B cell (primary cell): ENCODE results near the gene ATG4B. TPM values are rescaled to one million over a fixed set of nuclear protein-coding genes. Genes with fewer than 3 reads are reported as not detected.
A peak's percentile ranks its signal among the peaks of the same experiment; 100 is the strongest.
"Not testable (repeated sequence)": the region's sequence is repeated elsewhere in the genome, so short reads cannot be mapped to it uniquely, and the experiment has no call there.

Experiments
- ATAC-seq: fragments of 200-7000 bp; cut with Tn5 transposase; one replicate; pipeline ENCODE4 v1.10.0; 2021; ENCODE audit warnings: low read depth, mild to moderate bottlenecking, moderate number of reproducible peaks, moderate library complexity
- CTCF ChIA-PET: fragments of 350-600 bp; sonication (Branson Sonifier 250); formaldehyde crosslinking; loops from one replicate; lab custom pipeline; 2021; ENCODE audit warnings: antibody characterized with exemption, inconsistent platforms; lab: Charles Lee
- POLR2A ChIA-PET: fragments of 350-600 bp; sonication (Branson Sonifier 250); formaldehyde crosslinking; loops from one replicate; lab custom pipeline; 2021; ENCODE audit warnings: antibody characterized with exemption; lab: Charles Lee
- DNase-seq: peaks from one replicate; pipeline ENCODE4 v3.0.0; 2013
- H2AFZ ChIP-seq: 2 replicates; pipeline ENCODE4 v1.6.1; 2012; ENCODE audit warnings: mild to moderate bottlenecking, low read depth, low read length; ENCODE audit not compliant: insufficient read depth, poor library complexity, severe bottlenecking
- H3K27ac ChIP-seq, 2 donors: 1 replicate in 1 of 2; 2 replicates in 1 of 2; pipeline ENCODE4 v1.5.1; 2012 to 2013; ENCODE audit warnings: low read length in 2 of 2, mild to moderate bottlenecking in 2 of 2, moderate library complexity in 1 of 2
- H3K27me3 ChIP-seq, 4 experiments: fragments of 200-600 bp in 1 of 4; sonication (generic) in 1 of 4; replicated peaks in 1 of 4; 1 replicate in 2 of 4; 2 replicates in 2 of 4; pipeline versions ENCODE4 v1.6.1 to v1.7.0; 2013 to 2016; ENCODE audit warnings: low read length in 3 of 4, mild to moderate bottlenecking in 2 of 4, mixed read lengths in 1 of 4, moderate library complexity in 1 of 4; ENCODE audit not compliant: insufficient read depth in 4 of 4, control insufficient read depth in 3 of 4; ENCODE audit errors: control extremely low read depth in 1 of 4
- H3K36me3 ChIP-seq, 2 experiments: replicated peaks in 1 of 2; 1 replicate in 1 of 2; 2 replicates in 1 of 2; pipeline versions ENCODE4 v1.6.1 to v1.7.1; 2013; ENCODE audit warnings: low read length in 1 of 2; ENCODE audit not compliant: insufficient read depth in 2 of 2, control insufficient read depth in 1 of 2; ENCODE audit errors: control extremely low read depth in 1 of 2, extremely low read depth in 1 of 2
- H3K4me1 ChIP-seq, 2 donors: fragments of 200-600 bp in 1 of 2; sonication (generic) in 1 of 2; 1 replicate in 1 of 2; 2 replicates in 1 of 2; pipeline versions ENCODE4 v1.5.1 to v1.6.1; 2013 to 2017; ENCODE audit warnings: low read length in 2 of 2; ENCODE audit not compliant: control insufficient read depth in 2 of 2, insufficient read depth in 2 of 2
- H3K4me2 ChIP-seq: replicated peaks from 2 replicates; pipeline ENCODE3; 2012; ENCODE audit warnings: mild to moderate bottlenecking, low read depth, low read length; ENCODE audit not compliant: poor library complexity, severe bottlenecking
- H3K4me3 ChIP-seq, 5 experiments: fragments of 200-600 bp in 1 of 5; sonication (generic) in 1 of 5; 1 replicate in 3 of 5; 2 replicates in 2 of 5; pipeline versions ENCODE4 v1.5.1 to v1.7.0; 2011 to 2016; ENCODE audit warnings: low read length in 4 of 5, mild to moderate bottlenecking in 4 of 5, low read depth in 2 of 5, control low read depth in 1 of 5, moderate library complexity in 1 of 5; ENCODE audit not compliant: insufficient read depth in 1 of 5; ENCODE audit errors: control extremely low read depth in 1 of 5, extremely low read depth in 1 of 5
- H3K79me2 ChIP-seq: fragments of 200-600 bp; sonication (generic); one replicate; pipeline ENCODE4 v1.6.0; 2016; ENCODE audit warnings: low read length; ENCODE audit not compliant: control insufficient read depth, insufficient read depth
- H3K9ac ChIP-seq: fragments of 200-600 bp; sonication (generic); 2 replicates; pipeline ENCODE4 v1.6.1; 2017; ENCODE audit warnings: mild to moderate bottlenecking, low read length, moderate library complexity
- H3K9me3 ChIP-seq, 3 donors: one replicate each; pipeline versions ENCODE4 v1.6.1 to v1.7.1; 2013; ENCODE audit warnings: low read length in 2 of 3; ENCODE audit not compliant: control insufficient read depth in 2 of 3, insufficient read depth in 1 of 3; ENCODE audit errors: control extremely low read depth in 1 of 3
- H4K20me1 ChIP-seq: 2 replicates; pipeline ENCODE4 v1.6.0; 2012; ENCODE audit warnings: mild to moderate bottlenecking, low read length; ENCODE audit not compliant: insufficient read depth, control insufficient read depth, poor library complexity, severe bottlenecking
- H3K27ac Mint-ChIP-seq: one replicate; pipeline ENCODE4 v1.8.0; 2021; ENCODE audit warnings: mixed read lengths
- H3K27me3 Mint-ChIP-seq: one replicate; pipeline ENCODE4 v1.8.0; 2021; ENCODE audit warnings: mixed read lengths
- H3K4me1 Mint-ChIP-seq: one replicate; pipeline ENCODE4 v1.8.0; 2021; ENCODE audit warnings: mixed read lengths
- H3K4me3 Mint-ChIP-seq: one replicate; pipeline ENCODE4 v1.8.0; 2021; ENCODE audit warnings: mixed read lengths
- H3K9me3 Mint-ChIP-seq: one replicate; pipeline ENCODE4 v1.8.0; 2022; ENCODE audit warnings: mixed read lengths; ENCODE audit not compliant: insufficient read depth
- CTCF ChIP-seq: fragments of 200-600 bp; IDR thresholded peaks from one replicate; pipeline ENCODE4 v1.8.0; 2022; ENCODE audit warnings: antibody characterized with exemption, mild to moderate bottlenecking
- EZH2 ChIP-seq: IDR thresholded peaks from 2 replicates; pipeline ENCODE4 v1.6.1; 2012; ENCODE audit warnings: borderline replicate concordance, low read depth, mild to moderate bottlenecking, moderate library complexity, low read length; ENCODE audit not compliant: insufficient read depth, poor library complexity, severe bottlenecking
- WGBS: methylation state at CpG from one replicate; pipeline ENCODE4 v1.1.5; 2013; ENCODE audit warnings: missing lambda C conversion rate; ENCODE audit not compliant: insufficient coverage; 5-methylcytosine and 5-hydroxymethylcytosine counted together
- intact Hi-C: fragments of 100-400 bp; cut with micrococcal nuclease; formaldehyde crosslinking; loops from one replicate; pipeline ENCODE4 v1.10.0; 2022
- polyA plus RNA-seq: library from polyadenylated mRNA; depleted of rRNA; stranded (reverse); fragments of >200 nt; gene quantifications from 2 replicates; pipeline ENCODE4 v1.2.3, GENCODE V29; 2012
- total RNA-seq, 2 donors: library from RNA; stranded (reverse); fragments of 120-200 nt in 1 of 2; gene quantifications; 1 replicate in 1 of 2; 2 replicates in 1 of 2; pipeline versions ENCODE4 v1.2.3 to v1.2.4, GENCODE V29; 2013 to 2022

Gene ATG4B
- total and polyA plus RNA-seq, 2 donors (not counting 1 experiment from before 2014, with no cell fraction given): 130 TPM

GRCh38 chr2:241659150-241659739, 21.8 kb downstream of the ATG4B start:
- Histone ChIP-seq H3K4me2 (no peak overlapping the region), H3K9ac (no peak overlapping the region), H4K20me1 (no peaks in the 10 kb centered on the region), H3K27ac (no peak overlapping the region), H3K4me3 (no peak overlapping the region), H3K9me3 (no peaks in the 10 kb centered on the region), H3K36me3 (peaks cover 0 to 54% of the 10 kb centered on the region in 2 experiments), H3K4me1 (no peaks in the 10 kb centered on the region), H3K27me3 (no peaks in the 10 kb centered on the region), H3K79me2 (no peaks in the 10 kb centered on the region), H2AFZ (no peak overlapping the region)
- ChIA-PET CTCF (interaction anchor here (0.9 to 2.3 kb wide), 8 partner anchors 20 to 808 kb away, joined by 3 to 9 read pairs (median 5); partner anchors contain the start of genes ATG4B and D2HGDH), POLR2A (interaction anchor here (0.5 kb wide), 1 partner anchor 12 kb away, joined by 4 read pairs; no protein-coding TSS in a partner anchor)
- no peaks in the 10 kb centered on the region for H3K9me3 Mint-ChIP-seq
- intact Hi-C loops: no loop called here
- H3K27me3 Mint-ChIP-seq: no peaks in the 10 kb centered on the region
- H3K4me1 Mint-ChIP-seq: no peaks in the 10 kb centered on the region
- no peak overlapping the region for H3K4me3 Mint-ChIP-seq
- DNase-seq: peak; percentile 52
- ATAC-seq: no peak
- no peak overlapping the region for H3K27ac Mint-ChIP-seq
- TF ChIP-seq CTCF (peak; percentile 38), EZH2 (no peak)
- 82% methylated on average over 26 of the region's 26 CpGs for WGBS

- 98% methylated on average over 8 of the region's 14 CpGs for WGBS
- Histone ChIP-seq H3K79me2 (no peaks in the 10 kb centered on the region), H3K4me2 (no peak overlapping the region), H3K27ac (no peak overlapping the region), H3K27me3 (no peaks in the 10 kb centered on the region), H3K4me1 (no peaks in the 10 kb centered on the region), H3K36me3 (peaks cover 0 to 41% of the 10 kb centered on the region in 2 experiments), H3K4me3 (no peak overlapping the region), H4K20me1 (no peaks in the 10 kb centered on the region), H3K9me3 (no peaks in the 10 kb centered on the region), H3K9ac (no peak overlapping the region), H2AFZ (no peak overlapping the region)
- Mint-ChIP-seq H3K9me3 (no peaks in the 10 kb centered on the region), H3K27ac (no peak overlapping the region), H3K4me3 (no peak overlapping the region), H3K27me3 (no peaks in the 10 kb centered on the region), H3K4me1 (no peaks in the 10 kb centered on the region)
- CTCF ChIA-PET: interaction anchor here (0.6 to 2.3 kb wide), 2 partner anchors 18 to 809 kb away, joined by 3 to 9 read pairs; no protein-coding TSS in a partner anchor
- ATAC-seq: no peak
- intact Hi-C loops: no loop called here
- TF ChIP-seq CTCF (no peak), EZH2 (no peak)
- DNase-seq: no peak
- POLR2A ChIA-PET: no interaction called here
Measured at GRCh38 chr2:241660593-241661213, 23.2 kb downstream of the ATG4B start.

GRCh38 chr2:241662731-241663130, 25.2 kb downstream of the ATG4B start:
- CTCF ChIA-PET: interaction anchor here (1.1 kb wide), 1 partner anchor 40 kb away, joined by 3 read pairs; the partner anchor contains the start of gene ING5
- H3K4me3 Mint-ChIP-seq, POLR2A ChIA-PET, H2AFZ ChIP-seq, H3K4me1 Mint-ChIP-seq, H3K27me3 Mint-ChIP-seq, H3K4me3 ChIP-seq, H3K9me3 ChIP-seq, H3K4me2 ChIP-seq, H3K9ac ChIP-seq, DNase-seq, H3K27me3 ChIP-seq, ATAC-seq, H4K20me1 ChIP-seq, H3K9me3 Mint-ChIP-seq, H3K4me1 ChIP-seq, H3K79me2 ChIP-seq, intact Hi-C loops, H3K27ac ChIP-seq, H3K27ac Mint-ChIP-seq: not testable (repeated sequence)
- H3K36me3 ChIP-seq: peaks cover 0 to 38% of the 10 kb centered on the region in 2 experiments
- 95% methylated on average over 13 of the region's 24 CpGs for WGBS
